GDM1 (cell line): ENCODE measurements around the gene ZNF568.

ENCODE experiments used
- DNase-seq: peaks from one replicate; lab custom pipeline; 2025; lab: John Stamatoyannopoulos, UW

Gene ZNF568

DNA sequence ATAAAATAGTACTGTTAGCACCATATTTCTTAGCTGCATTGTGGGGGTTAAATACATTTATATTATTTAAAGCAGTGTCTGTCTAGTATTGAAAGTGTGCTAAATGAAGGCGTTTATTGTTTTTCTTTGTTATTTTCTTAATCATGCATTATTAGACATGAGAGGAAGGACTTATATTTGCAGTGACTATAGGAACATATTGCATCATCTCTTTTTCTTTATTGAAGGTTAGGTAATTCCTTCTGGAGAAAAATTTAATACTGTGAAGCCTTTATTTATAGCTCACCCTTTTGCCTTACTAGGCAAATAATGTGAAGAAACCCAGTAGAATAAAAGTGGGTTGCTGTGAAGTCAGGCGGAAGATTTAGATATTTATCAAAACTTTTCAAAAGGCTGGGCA lies 83.2 kb downstream of the ZNF568 start:
- DNase-seq, result no peak

DNA sequence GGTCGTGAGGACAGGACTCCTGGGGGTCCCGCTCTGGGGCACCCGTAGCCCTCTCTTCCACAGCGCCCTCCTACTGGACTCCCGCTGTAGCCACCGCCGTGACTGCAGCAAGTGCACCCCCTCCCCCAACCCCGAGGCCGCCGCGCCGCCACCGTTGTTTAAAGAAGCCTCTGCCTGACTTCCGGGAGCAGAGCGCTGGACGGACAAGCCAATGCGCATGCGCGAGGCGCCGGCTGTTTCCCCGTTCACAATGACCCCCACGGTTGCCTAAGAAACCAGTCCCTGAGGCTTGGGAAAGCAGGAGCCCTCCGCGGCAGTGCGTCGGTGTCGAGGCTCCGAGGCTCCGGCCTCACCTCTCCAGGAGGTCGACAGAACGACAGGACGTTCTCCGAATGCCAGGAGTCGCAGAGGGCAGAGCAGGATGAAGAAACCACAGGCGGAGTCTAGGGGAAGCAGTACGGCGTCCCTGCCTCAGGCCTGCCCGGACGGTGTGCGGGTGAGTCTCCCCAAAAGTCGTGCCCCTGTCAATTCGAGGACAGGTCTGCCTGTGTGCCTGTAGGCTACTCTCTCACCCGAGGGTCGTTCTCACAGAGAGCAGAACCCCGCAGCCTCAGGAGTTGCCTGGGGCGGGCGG lies 91.6 kb downstream of the ZNF568 start:
- DNase-seq, result no peak

DNA sequence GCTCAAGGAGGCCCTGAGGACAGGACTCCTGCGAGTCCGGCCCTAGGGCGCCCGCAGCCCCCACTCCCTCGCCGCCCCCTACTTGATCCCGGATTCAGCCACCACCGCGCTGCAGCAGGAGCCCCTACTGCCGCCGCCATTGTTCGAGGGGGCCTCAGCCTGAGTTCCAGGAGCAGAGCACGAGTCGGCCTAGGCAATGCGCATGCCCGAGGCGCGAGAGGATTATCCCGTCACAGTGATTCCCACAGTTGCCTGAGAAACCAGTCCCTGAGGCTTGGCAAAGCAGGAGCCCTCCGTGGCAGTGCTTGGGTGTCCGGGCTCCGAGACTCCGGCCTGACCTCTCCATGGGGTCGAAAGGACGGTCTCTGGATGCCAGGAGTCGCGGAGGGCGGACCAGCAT lies 93.7 kb downstream of the ZNF568 start:
- DNase-seq, result no peak

DNA sequence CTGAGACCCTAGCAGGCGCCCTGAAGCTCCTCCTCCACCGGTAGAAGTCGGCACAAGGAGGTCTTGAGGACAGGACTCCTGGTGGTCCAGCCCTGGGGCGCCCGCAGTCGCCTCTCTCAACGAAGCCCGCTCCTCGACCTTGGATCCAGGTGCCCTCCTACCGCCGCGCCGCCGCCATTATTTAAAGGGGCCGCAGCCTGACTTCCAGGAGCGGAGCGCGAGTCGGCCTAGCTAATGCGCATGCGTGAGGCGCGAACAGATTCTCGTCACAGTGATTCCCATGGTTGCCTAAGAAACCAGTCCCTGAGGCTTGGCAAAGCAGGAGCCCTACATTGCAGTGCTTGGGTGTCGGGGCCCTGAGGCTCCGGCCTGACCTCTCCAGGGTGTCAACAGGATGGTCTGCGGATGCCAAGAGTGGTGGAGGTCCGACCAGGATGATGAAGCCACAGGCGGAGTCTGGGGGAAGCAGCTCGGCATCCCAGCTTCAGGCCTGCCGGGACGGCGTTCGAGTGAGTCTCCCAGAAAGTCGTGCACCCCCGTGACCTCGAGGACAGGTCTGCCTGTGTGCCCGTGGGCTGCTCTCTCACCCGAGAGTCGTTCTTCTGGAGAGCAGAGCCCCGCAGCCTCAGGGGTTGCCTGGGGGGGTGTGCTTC lies 96.1 kb downstream of the ZNF568 start:
- no peak for DNase-seq

DNA sequence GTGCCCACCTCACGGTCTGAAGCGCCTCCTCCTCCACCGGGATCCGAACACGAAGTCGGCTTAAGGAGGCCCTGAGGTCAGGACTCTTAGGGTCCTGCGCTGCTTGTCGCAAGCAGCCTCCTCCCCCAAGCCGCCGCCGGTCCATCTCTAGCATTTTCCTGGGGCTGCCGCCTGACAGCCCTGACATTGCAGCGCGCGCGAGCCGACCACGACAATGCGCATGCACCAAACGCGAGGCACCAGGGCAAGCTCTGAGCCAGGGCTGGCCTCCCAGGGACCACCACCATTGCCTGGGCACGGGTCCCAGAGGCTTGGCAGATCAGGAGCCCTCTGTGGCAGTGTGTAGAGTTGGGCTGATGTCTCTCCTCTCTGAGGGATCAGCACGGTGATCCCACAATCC lies 98.3 kb downstream of the ZNF568 start:
- no peak for DNase-seq

DNA sequence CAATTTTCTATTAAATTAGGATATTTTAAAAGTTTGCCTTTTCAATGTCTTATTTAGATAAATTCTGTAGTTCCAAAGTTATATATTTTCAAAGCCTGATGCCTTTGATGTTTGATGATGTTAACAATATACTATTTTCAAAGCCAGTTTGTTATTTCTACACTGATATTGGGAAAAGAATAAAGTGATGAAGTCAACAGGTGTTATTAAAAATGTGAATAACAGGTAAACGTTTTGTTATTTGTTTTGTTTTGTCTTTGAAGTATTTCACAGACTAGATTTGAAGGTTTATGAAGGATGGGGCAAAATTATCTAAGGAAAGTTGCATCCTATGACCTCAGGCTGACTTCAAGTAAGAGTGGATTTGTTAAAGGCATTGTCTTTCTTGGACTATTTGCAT lies 129.0 kb downstream of the ZNF568 start:
- DNase-seq, result no peak
